ENCODE results near the gene NT5C. TPM values are rescaled to one million over a fixed set of nuclear protein-coding genes. Genes with fewer than 3 reads are reported as not detected.

NT5C gene
- total RNA-seq, 1 donor from 2014 or later: 80.1 TPM

GRCh38 chr17:75125984-75126383, 5.6 kb downstream of the NT5C start:
- intact Hi-C loops (cut with micrococcal nuclease): no loop called here
- H3K4me1 Mint-ChIP-seq (ENCODE audit: low read depth): peaks cover 35% of the 10 kb centered on the region
- H3K27me3 Mint-ChIP-seq (ENCODE audit: insufficient read depth): no peaks in the 10 kb centered on the region
- peak overlapping the region; percentile 78 for H3K27ac Mint-ChIP-seq
- DNase-seq (ENCODE audit: low spot score): peak; percentile 19
- no peaks in the 10 kb centered on the region for H3K9me3 Mint-ChIP-seq
- peak overlapping the region; percentile 40 for H3K4me3 Mint-ChIP-seq
- H3K36me3 Mint-ChIP-seq (ENCODE audit: low read depth): peaks cover 23% of the 10 kb centered on the region

GRCh38 chr17:75124819-75125162, 6.8 kb downstream of the NT5C start:
- H3K9me3 Mint-ChIP-seq: no peaks in the 10 kb centered on the region
- no peak for DNase-seq (ENCODE audit: low spot score)
- H3K4me1 Mint-ChIP-seq (ENCODE audit: low read depth): peaks cover 32% of the 10 kb centered on the region
- intact Hi-C loops (cut with micrococcal nuclease): no loop called here
- H3K27ac Mint-ChIP-seq: peak overlapping the region; percentile 76
- H3K4me3 Mint-ChIP-seq: peak overlapping the region; percentile 70
- peaks cover 22% of the 10 kb centered on the region for H3K36me3 Mint-ChIP-seq (ENCODE audit: low read depth)
- H3K27me3 Mint-ChIP-seq (ENCODE audit: insufficient read depth): no peaks in the 10 kb centered on the region

- intact Hi-C loops (cut with micrococcal nuclease): no loop called here
- H3K4me1 Mint-ChIP-seq (ENCODE audit: low read depth): peaks cover 32% of the 10 kb centered on the region
Measured at GRCh38 chr17:75124041-75124818, 7.3 kb downstream of the NT5C start.

GRCh38 chr17:75118307-75118706, 13.2 kb downstream of the NT5C start:
- peak overlapping the region; percentile 40 for H3K27ac Mint-ChIP-seq
- intact Hi-C loops (cut with micrococcal nuclease): no loop called here
- no peaks in the 10 kb centered on the region for H3K9me3 Mint-ChIP-seq
- no peaks in the 10 kb centered on the region for H3K27me3 Mint-ChIP-seq (ENCODE audit: insufficient read depth)
- H3K4me3 Mint-ChIP-seq: no peak overlapping the region
- H3K36me3 Mint-ChIP-seq (ENCODE audit: low read depth): peaks cover 26% of the 10 kb centered on the region
- DNase-seq (ENCODE audit: low spot score): no peak
- H3K4me1 Mint-ChIP-seq (ENCODE audit: low read depth): peaks cover 28% of the 10 kb centered on the region

More at GRCh38 chr17:75124041-75124818, 7.3 kb downstream of the NT5C start:
- no peaks in the 10 kb centered on the region for H3K27me3 Mint-ChIP-seq (ENCODE audit: insufficient read depth)
- H3K36me3 Mint-ChIP-seq (ENCODE audit: low read depth): peaks cover 21% of the 10 kb centered on the region
- DNase-seq (ENCODE audit: low spot score): peak; percentile 19
- H3K27ac Mint-ChIP-seq: peak overlapping the region; percentile 78
- no peaks in the 10 kb centered on the region for H3K9me3 Mint-ChIP-seq
- H3K4me3 Mint-ChIP-seq: peak overlapping the region; percentile 70

- H3K36me3 Mint-ChIP-seq (ENCODE audit: low read depth): peaks cover 31% of the 10 kb centered on the region
- no peaks in the 10 kb centered on the region for H3K9me3 Mint-ChIP-seq
- H3K27me3 Mint-ChIP-seq (ENCODE audit: insufficient read depth): no peaks in the 10 kb centered on the region
- H3K4me1 Mint-ChIP-seq (ENCODE audit: low read depth): peaks cover 34% of the 10 kb centered on the region
- no peak overlapping the region for H3K27ac Mint-ChIP-seq
- no peak overlapping the region for H3K4me3 Mint-ChIP-seq
- DNase-seq (ENCODE audit: low spot score): no peak
- intact Hi-C loops (cut with micrococcal nuclease): no loop called here
Measured at GRCh38 chr17:75116737-75117136, 14.8 kb downstream of the NT5C start.

GRCh38 chr17:75115555-75115954, 16.0 kb downstream of the NT5C start:
- no peaks in the 10 kb centered on the region for H3K27me3 Mint-ChIP-seq (ENCODE audit: insufficient read depth)
- H3K4me3 Mint-ChIP-seq: no peak overlapping the region
- no peak overlapping the region for H3K27ac Mint-ChIP-seq
- H3K36me3 Mint-ChIP-seq (ENCODE audit: low read depth): peaks cover 27% of the 10 kb centered on the region
- intact Hi-C loops (cut with micrococcal nuclease): loop anchor here (2.0 kb wide), 1 partner anchor 297 kb away; no protein-coding TSS in a partner anchor
- DNase-seq (ENCODE audit: low spot score): no peak
- peaks cover 34% of the 10 kb centered on the region for H3K4me1 Mint-ChIP-seq (ENCODE audit: low read depth)
- no peaks in the 10 kb centered on the region for H3K9me3 Mint-ChIP-seq

- no peaks in the 10 kb centered on the region for H3K9me3 Mint-ChIP-seq
- H3K36me3 Mint-ChIP-seq (ENCODE audit: low read depth): peaks cover 26% of the 10 kb centered on the region
- peak overlapping the region; percentile 88 for H3K27ac Mint-ChIP-seq
- H3K4me3 Mint-ChIP-seq: peak overlapping the region; percentile 78
- DNase-seq (ENCODE audit: low spot score): no peak
- H3K27me3 Mint-ChIP-seq (ENCODE audit: insufficient read depth): no peaks in the 10 kb centered on the region
- intact Hi-C loops (cut with micrococcal nuclease): loop anchor here (1.0 to 5.0 kb wide), 8 partner anchors 17 to 298 kb away; partner anchors contain the start of genes GGA3, JPT1, MRPS7 and NT5C
- peaks cover 38% of the 10 kb centered on the region for H3K4me1 Mint-ChIP-seq (ENCODE audit: low read depth)
Measured at GRCh38 chr17:75114552-75115314, 16.8 kb downstream of the NT5C start.

- no peaks in the 10 kb centered on the region for H3K27me3 Mint-ChIP-seq (ENCODE audit: insufficient read depth)
- H3K4me1 Mint-ChIP-seq (ENCODE audit: low read depth): peaks cover 39% of the 10 kb centered on the region
- H3K36me3 Mint-ChIP-seq (ENCODE audit: low read depth): peaks cover 26% of the 10 kb centered on the region
- intact Hi-C loops (cut with micrococcal nuclease): loop anchor here (1.0 to 5.0 kb wide), 8 partner anchors 17 to 299 kb away; partner anchors contain the start of genes GGA3, JPT1, MRPS7 and NT5C
- H3K4me3 Mint-ChIP-seq: peak overlapping the region; percentile 78
- no peaks in the 10 kb centered on the region for H3K9me3 Mint-ChIP-seq
- peak; percentile 81 for DNase-seq (ENCODE audit: low spot score)
- peak overlapping the region; percentile 88 for H3K27ac Mint-ChIP-seq
Measured at GRCh38 chr17:75113798-75114551, 17.6 kb downstream of the NT5C start.

- no peaks in the 10 kb centered on the region for H3K9me3 Mint-ChIP-seq
- no peak for DNase-seq (ENCODE audit: low spot score)
- intact Hi-C loops (cut with micrococcal nuclease): loop anchor here (5.0 kb wide), 1 partner anchor 150 kb away; the partner anchor contains the start of genes GGA3 and MRPS7
- H3K27me3 Mint-ChIP-seq (ENCODE audit: insufficient read depth): no peaks in the 10 kb centered on the region
- peak overlapping the region; percentile 45 for H3K4me3 Mint-ChIP-seq
- H3K27ac Mint-ChIP-seq: no peak overlapping the region
- peaks cover 41% of the 10 kb centered on the region for H3K4me1 Mint-ChIP-seq (ENCODE audit: low read depth)
- peaks cover 16% of the 10 kb centered on the region for H3K36me3 Mint-ChIP-seq (ENCODE audit: low read depth)
Measured at GRCh38 chr17:75111777-75112335, 19.7 kb downstream of the NT5C start.

- Mint-ChIP-seq H3K9me3 (no peaks in the 10 kb centered on the region), H3K36me3 (ENCODE audit: low read depth) (peaks cover 16% of the 10 kb centered on the region)
Measured at GRCh38 chr17:75110234-75110937, 21.2 kb downstream of the NT5C start.

GRCh38 chr17:75109407-75110233, 21.9 kb downstream of the NT5C start, which contains the start of gene ARMC7:
ARMC7 (plus strand) TSS chr17:75109969; CDS start chr17:75110289, 320 bp downstream.
- peak; percentile 93 for DNase-seq (ENCODE audit: low spot score)
- Mint-ChIP-seq H3K27ac (peak within 1 kb of the TSS; percentile 84), H3K4me1 (ENCODE audit: low read depth) (peaks cover 36% of the 10 kb centered on the region), H3K9me3 (no peaks in the 10 kb centered on the region), H3K27me3 (ENCODE audit: insufficient read depth) (no peaks in the 10 kb centered on the region), H3K36me3 (ENCODE audit: low read depth) (peaks cover 12% of the 10 kb centered on the region), H3K4me3 (peak within 1 kb of the TSS; percentile 93)
- intact Hi-C loops (cut with micrococcal nuclease): loop anchor here (1.0 to 5.0 kb wide), 9 partner anchors 22 to 153 kb away; partner anchors contain the start of genes ATP5PD, CDR2L, GGA3 and JPT1

More at GRCh38 chr17:75110234-75110937, 21.2 kb downstream of the NT5C start:
- Mint-ChIP-seq H3K4me3 (peak overlapping the region; percentile 93), H3K27ac (peak overlapping the region; percentile 79), H3K4me1 (ENCODE audit: low read depth) (peaks cover 41% of the 10 kb centered on the region), H3K27me3 (ENCODE audit: insufficient read depth) (no peaks in the 10 kb centered on the region)
- intact Hi-C loops (cut with micrococcal nuclease): loop anchor here (5.0 kb wide), 1 partner anchor 152 kb away; the partner anchor contains the start of genes GGA3 and MRPS7
- no peak for DNase-seq (ENCODE audit: low spot score)

Data from activated T-helper 1 cell treated with anti-CD3 and anti-CD28 coated beads, Interleukin-12 subunit alpha, Interleukin-12 subunit beta, Interleukin-2, Interleukin-4 antibody, amounts not matched to agents 30 ng/mL and 10 ng/mL and 1 ng/mL, durations not matched to agents 14 hours and 24 hours and 36 hours (primary cell).